Lung (tissue), 12 donors: Measurements from ENCODE around the gene HOXA4. TPM values are rescaled to one million over a fixed set of nuclear protein-coding genes. Genes with fewer than 3 reads are reported as not detected.

Experiments
- ATAC-seq: fragments of 200-7000 bp; cut with Tn5 transposase; one replicate; pipeline ENCODE4 v1.9.1; 2020; ENCODE audit warnings: moderate number of reproducible peaks; ENCODE audit not compliant: insufficient read depth, low FRiP score
- DNase-seq, 3 donors: peaks; one replicate each; pipeline ENCODE4 v3.0.0-alpha.2; 2013 to 2017
- H3K27ac ChIP-seq, 2 donors: one replicate each; pipeline ENCODE4 v1.5.1; 2013; ENCODE audit warnings: mild to moderate bottlenecking in 2 of 2, moderate library complexity in 2 of 2, control low read depth in 1 of 2, inconsistent platforms in 1 of 2, low read depth in 1 of 2, low read length in 1 of 2
- H3K27me3 ChIP-seq, 3 donors: one replicate each; pipeline ENCODE4 v1.5.1; 2013; ENCODE audit warnings: low read length in 2 of 3; ENCODE audit not compliant: control insufficient read depth in 3 of 3, insufficient read depth in 3 of 3
- H3K36me3 ChIP-seq, 4 donors: one replicate each; pipeline ENCODE4 v1.5.1; 2013; ENCODE audit warnings: low read length in 4 of 4, mild to moderate bottlenecking in 1 of 4, moderate library complexity in 1 of 4; ENCODE audit not compliant: control insufficient read depth in 4 of 4, insufficient read depth in 4 of 4
- H3K4me1 ChIP-seq, 5 donors: one replicate each; pipeline ENCODE4 v1.5.1; 2013; ENCODE audit warnings: low read length in 5 of 5, mild to moderate bottlenecking in 2 of 5, moderate library complexity in 1 of 5; ENCODE audit not compliant: control insufficient read depth in 5 of 5, insufficient read depth in 5 of 5
- H3K4me3 ChIP-seq: one replicate; pipeline ENCODE4 v1.5.1; 2013; ENCODE audit warnings: mild to moderate bottlenecking, control low read depth, moderate library complexity
- H3K9ac ChIP-seq, 2 donors: one replicate each; pipeline ENCODE4 v1.5.1; 2013; ENCODE audit warnings: low read length in 2 of 2, control low read depth in 1 of 2; ENCODE audit not compliant: insufficient read depth in 1 of 2
- H3K9me3 ChIP-seq, 4 donors: one replicate each; pipeline ENCODE4 v1.5.1; 2013; ENCODE audit warnings: low read length in 3 of 4, mild to moderate bottlenecking in 1 of 4, moderate library complexity in 1 of 4; ENCODE audit not compliant: control insufficient read depth in 4 of 4, insufficient read depth in 3 of 4
- WGBS, 2 donors: extraction: QIAGEN DNeasy Blood & Tissue Kit; methylation state at CpG; one replicate each; pipeline ENCODE4 v1.1.7; 2013; 5-methylcytosine and 5-hydroxymethylcytosine counted together
- polyA plus RNA-seq, 2 donors: library from polyadenylated mRNA; stranded (reverse); fragments of 200-250 nt; gene quantifications; one replicate each; pipeline ENCODE4 v1.2.1, GENCODE V29; 2013
- total RNA-seq, 2 donors: library from RNA; depleted of rRNA in 1 of 2; stranded (reverse); fragments of >200 nt in 1 of 2; gene quantifications; one replicate each; pipeline ENCODE4 v1.2.1, GENCODE V29; 2014 to 2021
- TF ChIP-seq, protein P1 (sequence below): IDR thresholded peaks from 2 replicates; pipeline ENCODE4 v1.5.1; 2012; ENCODE audit warnings: mild to moderate bottlenecking; ENCODE audit errors: control extremely low read depth, extremely low read depth
- donor health status: control.
- donor health status: control.
- donor health status: Bipolar disorder and iron deficiency.
- donor health status: healthy.
- donor health status: DM: yes; HTN: yes; CAD: no.

The HOXA4 gene
- total and polyA plus RNA-seq, 4 donors = 2.7 to 6.0 (median 4.1) TPM

GRCh38 chr7:27122077-27122910 is 8.3 kb downstream of the HOXA4 start:
- TF ChIP-seq, protein P1, sequence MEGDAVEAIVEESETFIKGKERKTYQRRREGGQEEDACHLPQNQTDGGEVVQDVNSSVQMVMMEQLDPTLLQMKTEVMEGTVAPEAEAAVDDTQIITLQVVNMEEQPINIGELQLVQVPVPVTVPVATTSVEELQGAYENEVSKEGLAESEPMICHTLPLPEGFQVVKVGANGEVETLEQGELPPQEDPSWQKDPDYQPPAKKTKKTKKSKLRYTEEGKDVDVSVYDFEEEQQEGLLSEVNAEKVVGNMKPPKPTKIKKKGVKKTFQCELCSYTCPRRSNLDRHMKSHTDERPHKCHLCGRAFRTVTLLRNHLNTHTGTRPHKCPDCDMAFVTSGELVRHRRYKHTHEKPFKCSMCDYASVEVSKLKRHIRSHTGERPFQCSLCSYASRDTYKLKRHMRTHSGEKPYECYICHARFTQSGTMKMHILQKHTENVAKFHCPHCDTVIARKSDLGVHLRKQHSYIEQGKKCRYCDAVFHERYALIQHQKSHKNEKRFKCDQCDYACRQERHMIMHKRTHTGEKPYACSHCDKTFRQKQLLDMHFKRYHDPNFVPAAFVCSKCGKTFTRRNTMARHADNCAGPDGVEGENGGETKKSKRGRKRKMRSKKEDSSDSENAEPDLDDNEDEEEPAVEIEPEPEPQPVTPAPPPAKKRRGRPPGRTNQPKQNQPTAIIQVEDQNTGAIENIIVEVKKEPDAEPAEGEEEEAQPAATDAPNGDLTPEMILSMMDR = no peak
- peak overlapping the region; percentile 73 to 83 for H3K9ac ChIP-seq
- peak in 2 of 3 donors; percentile 50 to 65 for DNase-seq
- H3K4me3 ChIP-seq = peak overlapping the region; percentile 15
- peak overlapping the region in 1 of 2 donors; percentile 86 for H3K27ac ChIP-seq
- H3K36me3 ChIP-seq = peaks cover 0 to 28% (median 1%) of the 10 kb centered on the region in 4 donors
- H3K27me3 ChIP-seq = peaks cover 0 to 70% (median 2%) of the 10 kb centered on the region in 3 donors
- no peak for ATAC-seq
- 41 to 73% methylated on average over 42 of the region's 42 CpGs for WGBS, 2 donors
- peaks cover 0 to 90% (median 1%) of the 10 kb centered on the region in 5 donors for H3K4me1 ChIP-seq
- peaks cover 0 to 2% (median 0%) of the 10 kb centered on the region in 4 donors for H3K9me3 ChIP-seq

DNA sequence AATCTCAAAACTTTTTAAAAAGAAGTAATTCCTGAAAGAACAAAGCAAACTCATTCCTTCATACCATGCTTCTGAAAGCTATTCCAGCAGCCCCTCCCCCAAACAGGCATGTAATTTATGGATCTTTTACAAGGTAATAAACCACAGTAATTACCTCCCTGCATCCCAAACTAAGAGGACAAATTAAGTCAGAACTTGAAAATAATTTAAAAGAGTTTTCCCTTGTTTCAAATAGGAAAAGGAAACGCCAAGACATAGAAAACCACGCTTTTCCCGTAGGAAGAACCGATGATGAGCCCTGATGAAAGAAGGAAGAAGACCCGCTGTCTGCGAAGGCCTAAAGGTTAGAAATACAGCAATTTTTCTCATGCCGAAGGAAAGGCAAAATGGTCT is 8.9 kb downstream of the HOXA4 start:
- peaks cover 0 to 2% (median 0%) of the 10 kb centered on the region in 4 donors for H3K9me3 ChIP-seq
- H3K4me3 ChIP-seq = peak overlapping the region; percentile 15
- peak overlapping the region in 1 of 2 donors; percentile 86 for H3K27ac ChIP-seq
- ATAC-seq (no peak), DNase-seq (peak in 1 of 3 donors; percentile 70)
- peaks cover 0 to 90% (median 1%) of the 10 kb centered on the region in 5 donors for H3K4me1 ChIP-seq
- peak overlapping the region; percentile 46 to 83 for H3K9ac ChIP-seq
- peaks cover 0 to 66% (median 5%) of the 10 kb centered on the region in 3 donors for H3K27me3 ChIP-seq
- H3K36me3 ChIP-seq = peaks cover 0 to 34% (median 1%) of the 10 kb centered on the region in 4 donors
- TF ChIP-seq, protein P1 = no peak
- WGBS, 2 donors = 46 to 60% methylated on average over 7 of the region's 7 CpGs

GRCh38 chr7:27119412-27119911 is 11.1 kb downstream of the HOXA4 start:
- WGBS, 2 donors = 0 to 21% methylated on average over 1 of the region's 1 CpG
- H3K27me3 ChIP-seq = peaks cover 0 to 54% (median 5%) of the 10 kb centered on the region in 3 donors
- DNase-seq = no peak
- TF ChIP-seq, protein P1 = no peak
- peak overlapping the region in 1 of 2 donors; percentile 100 for H3K9ac ChIP-seq
- peak overlapping the region in 1 of 2 donors; percentile 55 for H3K27ac ChIP-seq
- no peak overlapping the region for H3K4me3 ChIP-seq
- H3K36me3 ChIP-seq = peaks cover 0 to 39% (median 1%) of the 10 kb centered on the region in 4 donors
- no peak for ATAC-seq
- H3K9me3 ChIP-seq = peaks cover 0 to 2% (median 0%) of the 10 kb centered on the region in 4 donors
- H3K4me1 ChIP-seq = peaks cover 0 to 67% (median 1%) of the 10 kb centered on the region in 5 donors
